ENCODE measurements around the gene LRRC39.

LRRC39 gene

GRCh38 chr1:100198596-100198995 is 20.5 kb upstream of the LRRC39 start:
- Histone ChIP-seq H2BK15ac (ENCODE audit: low read length) (no peak overlapping the region), H3K4me3 (ENCODE audit: low read length in 2 of 2) (no peak overlapping the region), H2BK5ac (ENCODE audit: low read length) (no peak overlapping the region), H2BK12ac (ENCODE audit: low read length) (no peak overlapping the region), H2AFZ (ENCODE audit: low read length) (no peak overlapping the region), H2BK120ac (ENCODE audit: low read depth, low read length) (no peak overlapping the region), H3K4me1 (ENCODE audit: control insufficient read depth in 2 of 2, insufficient read depth in 1 of 2, low read depth in 1 of 2, low read length in 2 of 2) (peaks cover 0 to 7% of the 10 kb centered on the region in 2 donors), H3K14ac (ENCODE audit: low read length) (no peak overlapping the region), H3K18ac (ENCODE audit: low read length) (no peak overlapping the region), H3K23ac (ENCODE audit: low read depth, low read length, poor library complexity) (no peak overlapping the region), H4K8ac (ENCODE audit: low read depth, low read length) (no peak overlapping the region), H3K36me3 (replicated peaks in 1 of 2; ENCODE audit: control insufficient read depth in 2 of 2, insufficient read depth in 2 of 2, low read length in 2 of 2) (peaks cover 0 to 72% of the 10 kb centered on the region in 2 donors), H3K9me3 (replicated peaks in 1 of 2; ENCODE audit: control insufficient read depth in 2 of 2, insufficient read depth in 1 of 2, low read depth in 1 of 2, low read length in 2 of 2) (no peaks in the 10 kb centered on the region), H3K9ac (ENCODE audit: low read depth, low read length, poor library complexity) (no peak overlapping the region), H3K4me2 (ENCODE audit: insufficient read depth, low read length, poor library complexity, severe bottlenecking) (no peak overlapping the region), H4K91ac (ENCODE audit: low read depth, low read length, poor library complexity) (no peak overlapping the region), H3K27ac (replicated peaks; ENCODE audit: low read length) (no peak overlapping the region), H3K4ac (ENCODE audit: low read length) (no peak overlapping the region), H3K79me1 (ENCODE audit: low read depth, low read length) (peaks cover 1% of the 10 kb centered on the region), H3K27me3 (ENCODE audit: control insufficient read depth in 3 of 3, insufficient read depth in 3 of 3, low read depth in 1 of 3, low read length in 3 of 3) (no peaks in the 10 kb centered on the region), H2AK5ac (ENCODE audit: low read depth, low read length) (no peak overlapping the region)
- no peak for DNase-seq (ENCODE audit: low spot score)
- no CpG with 5 or more reads among the region's 1 CpG for WGBS, 2 donors (ENCODE audit: extremely low coverage in 2 of 2, insufficient read length in 2 of 2, insufficient replicate concordance in 1 of 2)

GRCh38 chr1:100188617-100189016 is 10.6 kb upstream of the LRRC39 start:
- H3K4me3 ChIP-seq (ENCODE audit: low read length in 2 of 2) = no peak overlapping the region
- no peak overlapping the region for H2BK5ac ChIP-seq (ENCODE audit: low read length)
- no peak overlapping the region for H2BK120ac ChIP-seq (ENCODE audit: low read depth, low read length)
- H2AFZ ChIP-seq (ENCODE audit: low read length) = no peak overlapping the region
- H3K27ac ChIP-seq (replicated peaks; ENCODE audit: low read length) = no peak overlapping the region
- no peak overlapping the region for H3K4me2 ChIP-seq (ENCODE audit: insufficient read depth, low read length, poor library complexity, severe bottlenecking)
- H3K9ac ChIP-seq (ENCODE audit: low read depth, low read length, poor library complexity) = no peak overlapping the region
- no peaks in the 10 kb centered on the region for H3K4me1 ChIP-seq (ENCODE audit: control insufficient read depth in 2 of 2, insufficient read depth in 1 of 2, low read depth in 1 of 2, low read length in 2 of 2)
- H3K9me3 ChIP-seq (replicated peaks in 1 of 2; ENCODE audit: control insufficient read depth in 2 of 2, insufficient read depth in 1 of 2, low read depth in 1 of 2, low read length in 2 of 2) = no peaks in the 10 kb centered on the region
- no peak overlapping the region for H4K91ac ChIP-seq (ENCODE audit: low read depth, low read length, poor library complexity)
- no peak overlapping the region for H3K14ac ChIP-seq (ENCODE audit: low read length)
- no peak for DNase-seq (ENCODE audit: low spot score)
- H3K79me1 ChIP-seq (ENCODE audit: low read depth, low read length) = no peaks in the 10 kb centered on the region
- H2AK5ac ChIP-seq (ENCODE audit: low read depth, low read length) = no peak overlapping the region
- H3K18ac ChIP-seq (ENCODE audit: low read length) = no peak overlapping the region
- H2BK15ac ChIP-seq (ENCODE audit: low read length) = no peak overlapping the region
- WGBS, 2 donors (ENCODE audit: extremely low coverage in 2 of 2, insufficient read length in 2 of 2, insufficient replicate concordance in 1 of 2) = no CpG with 5 or more reads among the region's 3 CpGs
- H2BK12ac ChIP-seq (ENCODE audit: low read length) = no peak overlapping the region
- H3K36me3 ChIP-seq (replicated peaks in 1 of 2; ENCODE audit: control insufficient read depth in 2 of 2, insufficient read depth in 2 of 2, low read length in 2 of 2) = peaks cover 2 to 4% of the 10 kb centered on the region in 2 donors
- H3K23ac ChIP-seq (ENCODE audit: low read depth, low read length, poor library complexity) = no peak overlapping the region
- H3K27me3 ChIP-seq (ENCODE audit: control insufficient read depth in 3 of 3, insufficient read depth in 3 of 3, low read depth in 1 of 3, low read length in 3 of 3) = peaks cover 0 to under 1% (median 0%) of the 10 kb centered on the region in 3 experiments
- no peak overlapping the region for H4K8ac ChIP-seq (ENCODE audit: low read depth, low read length)
- H3K4ac ChIP-seq (ENCODE audit: low read length) = no peak overlapping the region

- peaks cover 2 to 3% of the 10 kb centered on the region in 2 donors for H3K36me3 ChIP-seq (replicated peaks in 1 of 2; ENCODE audit: control insufficient read depth in 2 of 2, insufficient read depth in 2 of 2, low read length in 2 of 2)
- H3K14ac ChIP-seq (ENCODE audit: low read length) = no peak overlapping the region
- H3K27me3 ChIP-seq (ENCODE audit: control insufficient read depth in 3 of 3, insufficient read depth in 3 of 3, low read depth in 1 of 3, low read length in 3 of 3) = peaks cover 0 to 4% (median 0%) of the 10 kb centered on the region in 3 experiments
- no peak overlapping the region for H2BK120ac ChIP-seq (ENCODE audit: low read depth, low read length)
- H2AK5ac ChIP-seq (ENCODE audit: low read depth, low read length) = no peak overlapping the region
- no peak overlapping the region for H3K23ac ChIP-seq (ENCODE audit: low read depth, low read length, poor library complexity)
- no peak overlapping the region for H3K4ac ChIP-seq (ENCODE audit: low read length)
- no peaks in the 10 kb centered on the region for H3K79me1 ChIP-seq (ENCODE audit: low read depth, low read length)
- no peak overlapping the region for H2BK5ac ChIP-seq (ENCODE audit: low read length)
- DNase-seq (ENCODE audit: low spot score) = no peak
- no peak overlapping the region for H3K18ac ChIP-seq (ENCODE audit: low read length)
- no peak overlapping the region for H3K9ac ChIP-seq (ENCODE audit: low read depth, low read length, poor library complexity)
- H3K27ac ChIP-seq (replicated peaks; ENCODE audit: low read length) = no peak overlapping the region
- H3K4me3 ChIP-seq (ENCODE audit: low read length in 2 of 2) = no peak overlapping the region
- H2BK15ac ChIP-seq (ENCODE audit: low read length) = no peak overlapping the region
- WGBS, 2 donors (ENCODE audit: extremely low coverage in 2 of 2, insufficient read length in 2 of 2, insufficient replicate concordance in 1 of 2) = no CpG with 5 or more reads among the region's 3 CpGs
- H2BK12ac ChIP-seq (ENCODE audit: low read length) = no peak overlapping the region
- no peak overlapping the region for H4K8ac ChIP-seq (ENCODE audit: low read depth, low read length)
- H3K4me1 ChIP-seq (ENCODE audit: control insufficient read depth in 2 of 2, insufficient read depth in 1 of 2, low read depth in 1 of 2, low read length in 2 of 2) = no peaks in the 10 kb centered on the region
- H3K4me2 ChIP-seq (ENCODE audit: insufficient read depth, low read length, poor library complexity, severe bottlenecking) = no peak overlapping the region
- no peak overlapping the region for H4K91ac ChIP-seq (ENCODE audit: low read depth, low read length, poor library complexity)
- H3K9me3 ChIP-seq (replicated peaks in 1 of 2; ENCODE audit: control insufficient read depth in 2 of 2, insufficient read depth in 1 of 2, low read depth in 1 of 2, low read length in 2 of 2) = no peaks in the 10 kb centered on the region
- H2AFZ ChIP-seq (ENCODE audit: low read length) = no peak overlapping the region
Observed at GRCh38 chr1:100187912-100188311, 9.9 kb upstream of the LRRC39 start.

- Histone ChIP-seq H3K9me3 (replicated peaks in 1 of 2; ENCODE audit: control insufficient read depth in 2 of 2, insufficient read depth in 1 of 2, low read depth in 1 of 2, low read length in 2 of 2) (no peaks in the 10 kb centered on the region), H2AFZ (ENCODE audit: low read length) (no peak overlapping the region), H3K27me3 (ENCODE audit: control insufficient read depth in 3 of 3, insufficient read depth in 3 of 3, low read depth in 1 of 3, low read length in 3 of 3) (peaks cover 0 to 4% (median 0%) of the 10 kb centered on the region in 3 experiments), H3K27ac (replicated peaks; ENCODE audit: low read length) (no peak overlapping the region), H3K36me3 (replicated peaks in 1 of 2; ENCODE audit: control insufficient read depth in 2 of 2, insufficient read depth in 2 of 2, low read length in 2 of 2) (peaks cover 0 to 2% of the 10 kb centered on the region in 2 donors), H3K9ac (ENCODE audit: low read depth, low read length, poor library complexity) (no peak overlapping the region), H3K79me1 (ENCODE audit: low read depth, low read length) (no peaks in the 10 kb centered on the region), H3K18ac (ENCODE audit: low read length) (no peak overlapping the region), H4K8ac (ENCODE audit: low read depth, low read length) (no peak overlapping the region), H3K23ac (ENCODE audit: low read depth, low read length, poor library complexity) (no peak overlapping the region), H2BK5ac (ENCODE audit: low read length) (no peak overlapping the region), H2BK120ac (ENCODE audit: low read depth, low read length) (no peak overlapping the region), H3K4me1 (ENCODE audit: control insufficient read depth in 2 of 2, insufficient read depth in 1 of 2, low read depth in 1 of 2, low read length in 2 of 2) (no peaks in the 10 kb centered on the region), H2BK12ac (ENCODE audit: low read length) (no peak overlapping the region), H4K91ac (ENCODE audit: low read depth, low read length, poor library complexity) (no peak overlapping the region), H3K4me2 (ENCODE audit: insufficient read depth, low read length, poor library complexity, severe bottlenecking) (no peak overlapping the region), H3K4ac (ENCODE audit: low read length) (no peak overlapping the region), H3K4me3 (ENCODE audit: low read length in 2 of 2) (no peak overlapping the region), H2BK15ac (ENCODE audit: low read length) (no peak overlapping the region), H3K14ac (ENCODE audit: low read length) (no peak overlapping the region), H2AK5ac (ENCODE audit: low read depth, low read length) (no peak overlapping the region)
- no peak for DNase-seq (ENCODE audit: low spot score)
- no CpG with 5 or more reads among the region's 1 CpG for WGBS, 2 donors (ENCODE audit: extremely low coverage in 2 of 2, insufficient read length in 2 of 2, insufficient replicate concordance in 1 of 2)
Observed at GRCh38 chr1:100184536-100184935, 6.5 kb upstream of the LRRC39 start.
